Activated CD4-positive, alpha-beta T cell treated with anti-CD3 and anti-CD28 coated beads for 48 hours (primary cell): ENCODE results near the gene SCAF4.

Experiments
- DNase-seq: peaks from one replicate; pipeline ENCODE4 v3.0.0-alpha.2; 2020

The SCAF4 gene

DNA sequence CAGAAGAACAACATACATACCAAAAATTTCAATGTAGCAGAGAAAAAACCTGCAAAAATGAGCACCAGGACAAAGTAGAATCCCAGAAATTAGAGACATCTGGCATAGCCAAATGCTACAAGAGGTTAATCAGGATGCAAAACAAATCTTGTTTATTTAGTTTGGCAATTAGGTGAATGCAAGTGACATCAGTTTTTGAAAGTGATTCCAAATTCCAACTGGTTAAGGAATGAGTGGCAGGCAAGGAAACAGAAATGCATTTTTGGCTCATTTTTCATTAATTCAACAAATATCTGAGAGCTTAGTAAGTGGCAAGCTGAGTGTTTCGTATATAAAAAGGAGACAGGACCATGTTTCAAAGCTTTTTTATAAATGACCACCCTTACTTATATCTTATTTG is 21.3 kb downstream of the SCAF4 start:
- no peak for DNase-seq

DNA sequence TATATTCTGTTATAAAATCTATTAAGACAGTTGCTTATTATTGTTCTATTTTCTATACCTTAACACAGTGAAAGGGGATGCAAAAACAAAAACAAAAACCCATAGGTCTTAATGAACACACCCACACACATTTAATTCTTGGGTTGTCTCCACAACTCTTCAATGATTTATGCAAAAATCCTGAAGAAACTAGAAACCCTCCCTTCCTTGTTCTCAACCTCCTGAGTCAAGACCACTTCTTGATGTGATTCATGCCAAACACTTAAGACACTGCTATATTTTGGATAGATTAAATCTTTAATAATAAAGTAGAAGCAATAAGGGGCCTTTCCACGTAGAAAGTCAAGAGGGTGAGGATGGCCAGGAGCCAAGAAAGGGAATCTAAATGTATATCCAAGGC is 23.4 kb downstream of the SCAF4 start:
- no peak for DNase-seq

DNA sequence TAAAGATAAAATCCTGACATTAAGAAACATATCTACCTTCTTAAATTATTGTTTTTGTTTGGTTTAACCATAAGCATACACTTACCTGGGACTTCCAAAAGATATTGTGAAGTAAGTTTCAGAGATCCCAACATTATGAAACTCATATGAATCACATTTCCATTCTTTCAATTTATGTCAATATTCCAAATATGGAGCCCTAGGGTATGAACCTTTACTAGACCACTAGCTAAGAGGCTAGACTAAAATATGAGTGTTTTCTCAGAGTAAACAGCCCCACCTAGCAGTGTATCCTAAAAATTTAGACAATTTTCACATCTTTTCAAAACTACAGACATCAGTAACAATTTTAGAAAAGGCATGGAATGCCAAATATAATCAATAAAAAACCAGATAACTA is 24.4 kb downstream of the SCAF4 start:
- DNase-seq = no peak

DNA sequence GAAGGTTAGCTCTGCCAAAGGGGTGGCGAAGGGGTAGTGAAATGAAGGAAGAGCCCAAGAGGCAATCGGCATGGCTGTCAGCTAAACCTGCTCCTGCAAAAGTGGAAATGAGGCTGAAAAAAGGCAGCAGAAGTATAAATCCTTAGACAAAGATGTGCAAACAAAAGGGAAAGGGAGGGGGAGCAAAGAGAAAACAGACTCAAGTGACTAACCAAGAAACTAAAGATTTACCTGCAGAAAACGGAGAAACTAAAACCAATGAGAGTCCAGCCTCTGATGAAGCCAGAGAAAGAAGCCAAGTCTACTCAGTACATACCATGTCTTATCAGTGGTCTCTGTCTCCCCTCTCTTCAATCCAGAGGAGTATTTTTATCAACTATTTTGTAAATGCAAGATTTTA is 25.4 kb downstream of the SCAF4 start:
- DNase-seq = no peak

DNA sequence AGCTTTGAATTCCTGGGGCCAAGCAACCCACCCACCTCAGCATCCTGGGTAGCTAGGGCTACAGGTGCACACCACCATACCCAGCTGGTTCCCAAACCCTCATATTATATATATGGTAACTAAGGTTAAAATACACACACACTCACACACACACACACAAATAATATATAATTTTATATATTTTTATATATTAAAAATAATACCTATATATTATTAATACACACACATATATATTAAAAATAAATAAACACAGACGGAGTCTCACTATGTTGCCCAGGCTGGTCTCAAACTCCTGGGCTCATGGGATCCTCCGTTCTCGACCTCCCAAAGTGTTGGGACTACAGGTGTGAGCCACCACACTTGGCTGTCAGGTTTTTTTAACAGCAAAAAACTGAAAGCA is 31.9 kb downstream of the SCAF4 start:
- no peak for DNase-seq

DNA sequence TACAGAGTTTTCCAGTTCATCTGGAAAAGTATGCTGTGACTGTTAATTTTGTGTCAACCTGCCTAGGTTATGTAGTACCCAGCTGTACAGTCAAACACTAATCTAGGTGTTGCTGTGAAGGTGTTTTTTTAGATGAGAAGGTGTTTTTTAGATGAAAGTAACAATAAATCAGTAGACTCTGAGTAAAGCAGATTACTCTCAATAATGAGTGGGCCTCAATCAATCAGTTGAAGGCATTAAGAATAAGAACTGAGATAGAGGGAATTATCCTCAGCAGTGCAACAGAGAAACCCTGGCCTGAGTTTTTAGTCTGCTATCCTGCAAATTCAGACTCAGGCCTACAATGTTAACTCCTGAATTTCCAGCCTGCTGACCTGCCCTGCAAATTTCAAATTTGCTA is 33.5 kb downstream of the SCAF4 start:
- no peak for DNase-seq

DNA sequence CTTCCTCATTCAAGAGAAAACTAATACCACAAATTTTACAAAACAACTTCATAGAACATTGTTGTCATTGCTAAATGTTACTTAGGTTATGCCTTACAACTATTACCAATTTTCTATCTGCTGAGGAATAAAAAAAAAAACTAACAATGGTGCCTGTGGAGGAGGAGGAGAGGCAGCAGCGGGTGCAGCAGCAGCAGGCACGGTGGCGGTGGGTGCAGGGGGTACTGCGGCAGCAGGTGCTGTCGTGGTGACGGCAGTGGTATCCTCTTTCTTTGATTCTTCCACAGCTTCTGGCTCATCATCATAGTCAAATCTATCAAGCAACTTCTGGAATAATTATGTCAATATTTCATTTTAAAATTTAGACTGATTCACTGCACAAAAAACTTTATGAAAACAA is 35.5 kb downstream of the SCAF4 start:
- DNase-seq = no peak

DNA sequence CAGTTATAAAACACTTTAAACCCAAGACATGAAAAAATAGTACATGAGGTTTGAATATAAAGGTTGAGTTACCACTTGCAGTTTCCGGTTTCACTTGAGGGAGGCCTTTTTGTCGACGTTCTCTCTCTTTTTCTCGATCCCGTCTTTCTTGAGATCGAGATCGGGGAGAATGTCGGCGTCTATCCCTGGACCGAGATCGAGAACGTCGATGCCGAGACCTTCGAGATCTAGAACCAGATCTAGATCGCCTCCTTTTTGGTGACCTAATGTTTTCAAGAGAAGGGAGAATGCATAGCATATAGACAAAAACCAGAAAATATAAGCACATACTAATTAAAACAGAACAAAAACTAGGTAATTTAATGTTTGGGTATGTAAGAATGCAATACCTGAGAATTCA is 38.7 kb downstream of the SCAF4 start:
- no peak for DNase-seq

DNA sequence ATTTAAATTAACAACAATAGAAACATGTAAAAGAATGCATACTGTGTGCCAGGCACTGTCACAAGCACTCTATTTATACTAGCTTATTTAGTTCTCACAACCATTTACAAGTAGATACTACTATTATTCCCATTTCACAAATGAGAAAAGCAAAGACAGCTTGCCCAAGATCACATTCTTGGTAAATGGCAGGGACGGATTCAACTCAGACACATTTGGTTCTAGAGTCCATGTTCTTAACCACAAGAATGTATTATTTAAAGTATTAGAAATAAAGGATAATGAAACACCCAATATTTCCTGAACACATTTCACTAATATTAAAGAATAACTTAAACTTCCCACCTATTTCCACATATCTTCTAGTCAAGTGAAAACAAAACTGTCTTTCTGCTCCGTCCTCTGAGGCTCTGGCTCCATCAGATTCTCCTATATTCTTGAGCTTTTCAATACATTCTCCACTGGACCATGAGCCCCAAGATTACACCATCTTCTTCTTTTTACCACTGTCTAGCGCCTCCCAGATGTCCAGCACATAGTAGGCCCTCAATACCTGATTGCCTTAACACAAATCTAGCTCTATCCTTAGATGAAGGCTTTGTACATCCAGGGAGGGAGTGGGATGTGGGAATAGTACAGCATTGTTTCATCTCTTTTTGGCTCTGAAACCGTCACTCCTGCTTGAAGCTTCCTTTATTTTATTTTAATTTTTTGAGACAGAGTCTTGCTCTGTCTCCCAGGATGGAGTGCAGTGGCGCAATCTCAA is 43.1 kb downstream of the SCAF4 start:
- DNase-seq = no peak

DNA sequence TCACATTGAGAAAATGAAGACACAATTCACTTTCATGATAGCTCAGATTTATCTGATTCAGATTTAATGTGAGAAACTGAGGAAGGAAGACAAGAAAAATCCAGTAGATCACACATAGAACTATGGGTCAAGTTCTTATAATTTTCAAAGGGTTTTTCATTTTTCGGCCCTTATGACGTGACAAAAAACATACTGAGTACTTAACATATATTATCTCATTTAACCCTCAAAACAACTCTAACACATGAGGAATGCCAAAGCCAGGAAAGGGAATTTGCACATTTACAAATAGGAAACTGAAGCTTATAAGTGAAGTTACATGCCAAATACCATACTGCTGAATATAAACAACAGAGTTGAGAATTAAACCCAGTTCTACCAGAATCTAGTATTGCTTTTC is 44.8 kb downstream of the SCAF4 start:
- DNase-seq = no peak

DNA sequence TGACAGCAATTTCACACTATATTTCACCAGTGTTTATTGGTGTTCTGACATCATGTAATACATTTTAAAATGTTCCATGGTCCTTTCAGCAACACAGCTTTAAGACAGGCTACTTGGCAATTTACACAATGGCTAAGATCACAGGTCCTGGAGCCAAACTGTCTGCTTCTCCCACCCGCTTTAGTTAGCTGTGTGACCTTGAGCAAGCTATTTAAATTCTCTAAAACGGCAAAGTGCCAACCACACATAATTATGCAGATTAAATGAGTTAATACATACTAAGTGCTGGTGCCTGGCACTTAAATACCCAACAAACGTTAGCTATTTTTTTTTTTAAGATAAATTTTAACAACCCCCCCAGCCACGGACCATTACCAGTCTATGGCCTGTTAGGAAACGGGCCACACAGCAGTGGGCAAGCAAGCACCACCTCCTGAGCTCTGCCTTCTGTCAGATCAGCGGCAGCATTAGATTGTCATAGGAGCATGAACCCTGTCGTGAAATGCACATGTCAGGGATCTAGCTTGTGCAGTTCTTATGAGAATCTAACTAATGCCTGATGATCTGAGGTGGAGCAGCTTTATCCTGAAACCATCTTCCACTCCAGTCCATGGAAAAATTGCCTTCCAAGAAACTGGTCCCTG is 45.5 kb downstream of the SCAF4 start:
- no peak for DNase-seq

DNA sequence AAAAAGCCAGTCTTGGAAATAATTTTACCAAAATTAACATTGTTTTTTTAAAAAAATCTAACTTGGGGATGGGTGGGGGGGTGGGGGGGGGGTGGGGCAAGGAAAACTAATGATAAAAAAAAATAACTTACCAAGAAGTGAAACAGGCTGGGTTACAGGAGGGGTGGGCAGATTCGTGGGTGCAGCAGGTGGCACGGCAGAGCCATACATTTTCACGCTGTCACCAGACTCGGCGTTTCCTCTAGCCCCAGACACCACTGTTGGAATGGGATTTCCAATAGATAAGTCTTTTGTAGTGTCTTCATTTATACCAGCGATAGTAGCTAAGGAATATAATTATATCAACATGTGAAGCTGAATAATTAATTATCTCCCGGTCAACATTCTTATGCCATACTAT is 47.0 kb downstream of the SCAF4 start:
- no peak for DNase-seq

DNA sequence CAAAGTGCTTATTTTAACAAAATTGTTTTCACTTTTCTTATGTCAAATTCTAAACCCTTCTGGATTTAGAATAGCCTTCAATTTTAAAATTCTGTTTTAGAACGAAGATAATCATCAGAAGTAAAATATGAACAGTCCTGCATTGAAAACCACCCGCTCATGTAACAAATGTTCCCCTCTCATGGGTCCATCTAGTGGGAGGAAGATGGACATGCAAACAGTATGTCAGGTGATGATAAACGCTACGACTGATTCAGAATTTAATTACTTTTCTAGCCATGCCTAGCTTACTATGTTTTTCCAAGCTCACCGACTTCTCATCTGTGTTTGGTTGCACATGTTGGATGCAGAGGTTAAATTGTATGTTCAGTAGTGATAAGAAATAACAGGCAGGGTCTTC is 48.9 kb downstream of the SCAF4 start:
- DNase-seq = no peak

DNA sequence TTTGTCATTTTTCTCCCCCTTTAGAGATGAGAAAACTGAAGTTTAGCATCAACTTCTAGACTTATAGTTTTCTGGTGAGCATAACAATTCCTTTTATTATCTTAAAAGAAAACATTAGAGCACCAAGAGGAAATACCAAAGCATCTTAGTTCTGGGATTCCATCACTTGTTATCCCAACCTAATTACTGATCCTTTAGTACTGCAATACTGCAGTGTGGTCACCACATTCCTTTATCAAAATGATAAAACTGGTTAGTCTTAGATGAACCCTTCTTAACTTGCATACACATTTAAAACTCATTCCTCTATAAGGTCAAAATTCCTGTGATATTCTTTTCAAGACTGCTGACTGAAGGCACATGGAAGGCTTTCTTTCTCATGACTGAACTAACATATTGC is 49.3 kb downstream of the SCAF4 start:
- DNase-seq = no peak

DNA sequence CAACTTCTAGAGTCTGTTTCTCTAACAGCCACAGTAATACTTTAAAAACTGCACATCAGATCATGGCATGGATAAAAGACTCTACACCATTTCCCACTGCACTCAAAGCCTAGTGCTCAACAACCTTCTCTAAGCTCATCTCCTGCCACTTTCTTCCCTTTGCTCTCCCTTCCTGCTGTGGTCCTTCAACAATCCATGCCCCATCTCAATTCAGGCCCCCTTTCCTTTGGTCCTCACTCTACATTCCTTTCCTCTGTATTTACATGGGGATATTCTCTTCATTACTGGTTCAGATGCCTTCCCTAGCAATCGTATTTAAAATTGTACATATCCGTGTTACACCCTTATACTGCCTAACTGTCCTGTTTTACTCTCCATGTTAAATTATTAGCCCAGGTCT is 53.4 kb downstream of the SCAF4 start:
- no peak for DNase-seq

DNA sequence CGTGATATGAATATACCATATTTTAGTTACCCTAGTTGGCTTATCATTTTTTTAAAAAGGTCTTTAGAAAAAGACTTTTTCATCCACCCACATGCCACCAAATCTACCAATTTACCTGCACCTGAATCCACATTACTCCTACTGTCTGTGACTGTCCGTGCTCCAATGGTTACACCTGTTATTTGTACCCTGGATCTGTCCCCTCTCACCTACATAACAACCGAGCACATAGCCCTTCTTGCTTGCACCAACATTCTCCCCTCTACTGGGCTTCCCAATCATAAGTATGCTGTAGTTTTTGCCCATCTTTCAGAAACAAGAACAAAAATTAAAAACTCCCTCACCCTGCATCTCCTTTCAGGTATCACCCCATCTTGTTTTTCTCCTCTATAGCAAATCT is 54.9 kb downstream of the SCAF4 start:
- DNase-seq = no peak

DNA sequence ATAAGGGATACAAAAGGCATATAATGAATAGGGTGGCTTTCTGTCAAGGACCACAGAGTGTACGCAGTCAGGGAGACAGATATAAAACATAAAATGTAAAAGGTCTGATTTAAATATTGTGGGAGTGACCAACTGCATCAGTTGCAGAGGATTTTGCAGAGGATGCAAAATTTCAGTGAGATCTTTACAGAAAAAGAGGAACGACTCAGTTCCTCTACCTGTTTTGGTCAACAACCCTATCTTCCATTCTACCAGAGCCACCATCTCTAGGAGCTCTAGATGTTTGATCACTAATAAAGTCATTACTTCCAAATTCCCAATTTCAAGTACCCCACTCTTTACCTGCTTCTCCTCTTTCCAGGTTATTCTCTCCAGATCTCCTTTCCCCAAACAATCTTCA is 56.0 kb downstream of the SCAF4 start:
- DNase-seq = no peak

DNA sequence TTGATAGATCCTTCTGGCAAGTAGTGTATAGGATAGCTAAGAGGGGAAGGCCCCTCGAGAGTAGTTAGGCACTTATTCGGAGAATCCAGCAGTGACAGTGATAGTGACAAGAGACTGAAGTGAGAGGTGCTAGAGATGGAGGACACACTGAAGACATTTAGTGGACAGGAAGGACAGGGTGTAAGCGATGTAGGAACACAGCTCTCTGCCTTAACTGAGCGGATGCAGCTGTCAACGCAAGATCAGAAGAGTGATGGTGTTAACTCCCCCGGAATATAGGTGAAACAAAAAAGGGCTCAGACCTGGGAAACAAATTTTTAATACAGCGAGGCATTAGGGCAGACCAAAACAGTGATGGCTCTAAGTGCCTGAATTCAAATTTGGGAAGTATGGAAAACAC is 56.6 kb downstream of the SCAF4 start:
- no peak for DNase-seq

DNA sequence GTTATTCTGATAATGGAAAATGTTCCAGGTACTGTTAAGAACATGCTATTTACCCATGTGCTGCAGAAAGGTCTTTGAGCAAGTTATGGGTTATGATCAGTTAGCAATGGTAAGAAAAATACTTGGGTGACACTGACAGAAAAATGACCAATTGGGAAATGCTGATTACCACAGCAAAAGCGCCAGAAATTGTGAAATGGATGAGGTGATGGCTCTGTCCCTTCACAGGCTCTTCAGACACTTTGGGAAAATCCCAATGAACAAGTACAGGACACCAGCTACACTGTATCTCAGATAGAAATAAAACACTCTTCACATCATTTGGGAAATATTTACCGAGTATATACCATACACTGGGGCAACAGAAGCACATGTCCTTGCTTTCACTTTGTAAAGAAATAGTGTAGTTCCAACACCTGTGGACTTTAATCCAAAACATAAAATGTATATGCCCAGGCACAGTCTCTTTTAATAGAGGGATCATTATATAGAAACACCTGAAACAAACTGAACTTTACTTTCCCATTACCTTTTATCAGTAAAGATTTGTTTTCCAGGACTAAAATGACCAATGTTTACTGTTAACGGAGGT is 58.5 kb downstream of the SCAF4 start:
- no peak for DNase-seq

DNA sequence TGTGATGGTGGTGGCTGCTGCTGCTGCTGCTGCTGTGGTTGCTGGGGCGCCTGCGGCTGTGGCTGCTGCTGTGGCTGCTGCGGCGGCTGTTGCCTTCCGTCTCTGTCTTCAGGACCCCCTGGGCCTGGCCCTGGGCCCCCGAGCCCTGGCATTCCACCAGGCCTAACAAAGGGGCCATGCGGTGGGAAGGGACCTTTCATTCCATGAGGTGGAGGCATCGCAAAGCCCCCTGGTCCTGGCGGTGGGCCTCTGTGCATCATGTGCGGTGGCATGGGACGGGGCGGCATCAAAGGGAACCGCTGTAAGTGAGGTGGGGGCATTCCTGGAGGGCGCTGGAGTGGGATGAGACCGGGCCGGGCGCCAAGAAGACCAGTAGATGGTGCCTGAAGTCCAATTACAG is 60.0 kb downstream of the SCAF4 start:
- no peak for DNase-seq

DNA sequence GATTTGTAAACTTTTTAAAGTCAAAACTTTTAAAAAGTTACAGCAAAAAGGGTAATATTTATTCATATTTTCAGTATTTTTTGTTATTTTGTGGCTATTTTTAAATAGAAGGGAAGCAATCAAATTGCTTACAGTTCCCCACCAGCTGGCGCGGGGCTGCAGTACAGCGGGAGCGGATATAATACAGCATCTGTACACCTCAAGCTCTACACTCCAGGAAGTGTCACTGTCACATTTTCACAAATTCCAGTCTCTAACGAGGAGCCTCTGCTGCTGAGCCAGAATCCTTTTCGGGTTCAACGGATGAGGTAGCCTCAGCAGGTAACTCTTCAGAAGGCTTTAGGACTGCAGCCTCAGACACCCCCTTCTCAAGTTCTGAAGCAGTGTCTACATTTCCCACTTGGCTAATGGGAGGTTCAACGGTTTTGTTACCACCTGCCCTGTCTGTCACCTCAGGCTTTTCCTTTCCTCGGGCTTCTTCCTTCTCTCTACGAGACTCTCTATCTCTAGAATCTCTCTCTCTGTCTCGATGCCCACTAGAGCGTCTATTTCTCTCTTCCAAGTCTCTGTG is 60.7 kb downstream of the SCAF4 start:
- DNase-seq = no peak

DNA sequence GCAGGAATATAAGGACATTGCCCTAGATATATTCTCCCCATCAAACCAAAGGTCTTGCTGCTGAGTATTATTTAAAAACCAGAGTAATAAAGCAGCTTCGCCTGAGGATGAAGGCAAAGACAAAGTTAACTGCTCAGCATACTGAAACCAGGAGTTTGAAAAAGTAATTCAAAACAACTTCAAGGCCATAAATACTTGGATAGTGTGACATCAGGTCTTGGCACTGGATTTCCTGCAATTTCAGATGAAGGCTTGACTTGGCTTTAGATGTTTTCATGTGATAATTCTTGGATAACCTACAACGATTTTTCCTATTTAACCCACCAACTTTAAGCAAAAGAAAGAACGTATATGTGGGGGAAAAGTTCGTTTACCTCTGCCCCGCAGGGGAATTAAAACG is 61.8 kb downstream of the SCAF4 start:
- no peak for DNase-seq

DNA sequence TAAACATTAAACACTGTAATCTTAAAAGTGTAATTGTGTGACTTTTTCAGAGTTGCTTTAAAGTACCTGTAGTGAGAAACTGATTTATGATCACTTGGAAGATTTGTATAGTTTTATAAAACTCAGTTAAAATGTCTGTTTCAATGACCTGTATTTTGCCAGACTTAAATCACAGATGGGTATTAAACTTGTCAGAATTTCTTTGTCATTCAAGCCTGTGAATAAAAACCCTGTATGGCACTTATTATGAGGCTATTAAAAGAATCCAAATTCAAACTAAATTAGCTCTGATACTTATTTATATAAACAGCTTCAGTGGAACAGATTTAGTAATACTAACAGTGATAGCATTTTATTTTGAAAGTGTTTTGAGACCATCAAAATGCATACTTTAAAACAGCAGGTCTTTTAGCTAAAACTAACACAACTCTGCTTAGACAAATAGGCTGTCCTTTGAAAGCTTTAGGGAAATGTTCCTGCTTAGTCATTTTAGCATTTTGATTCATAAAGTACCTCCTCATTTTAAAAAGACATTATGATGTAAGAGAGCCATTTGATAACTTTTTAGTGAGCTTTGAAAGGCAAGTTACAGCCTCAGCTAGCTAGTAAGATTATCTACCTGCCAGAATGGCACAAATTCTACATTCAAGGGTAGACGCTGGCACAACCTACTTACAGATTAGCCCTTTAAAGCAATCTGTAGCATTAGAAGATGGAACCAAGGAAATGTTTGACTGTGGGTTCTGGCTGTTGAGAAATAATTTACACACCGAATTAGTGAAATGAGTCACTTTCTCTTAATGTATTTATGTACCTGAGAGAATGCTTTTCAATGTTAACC is 63.0 kb downstream of the SCAF4 start:
- no peak for DNase-seq
